NB4 (cell line): ENCODE results near the gene SAMD1.

Source experiments
- CTCF ChIP-seq: IDR thresholded peaks from one replicate; pipeline ENCODE4 v1.5.1; 2012; ENCODE audit warnings: low read depth, low read length
- MAX ChIP-seq: IDR thresholded peaks from 2 replicates; pipeline ENCODE4 v1.6.1; 2011; ENCODE audit warnings: low read depth, low read length
- MYC ChIP-seq: IDR thresholded peaks from 2 replicates; pipeline ENCODE4 v1.6.1; 2011; ENCODE audit warnings: low read depth, low read length
- POLR2A ChIP-seq: IDR thresholded peaks from 2 replicates; pipeline ENCODE4 v1.6.1; 2011; ENCODE audit warnings: mild to moderate bottlenecking; ENCODE audit not compliant: insufficient read length; ENCODE audit errors: extremely low read depth

GRCh38 chr19:14039181-14039580, 51.4 kb downstream of the SAMD1 start:
- no peak for TF ChIP-seq CTCF
- TF ChIP-seq POLR2A = no peak
- TF ChIP-seq MAX = no peak
- TF ChIP-seq MYC = no peak
